Measurements from ENCODE around the gene C19orf12.

C19orf12 gene

GRCh38 chr19:29658221-29658991, 56.7 kb downstream of the C19orf12 start:
- DNase-seq (ENCODE audit: extremely low spot score), result no peak
- ChIA-PET CTCF (no interaction called here), POLR2A (no interaction called here)
- TF ChIP-seq PKNOX1 (IDR thresholded peaks at IDR 0.05) (no peak), FOXK2 (IDR thresholded peaks at IDR 0.05) (no peak), ZNF384 (IDR thresholded peaks at IDR 0.05) (no peak), TARDBP (IDR thresholded peaks at IDR 0.05) (no peak), ARNT (IDR thresholded peaks at IDR 0.05) (no peak), CTBP1 (IDR thresholded peaks at IDR 0.05; ENCODE audit: borderline replicate concordance) (no peak), L3MBTL2 (conservative IDR thresholded peaks at IDR 0.05) (no peak), SUZ12 (IDR thresholded peaks at IDR 0.05) (no peak), LEF1 (IDR thresholded peaks at IDR 0.05; ENCODE audit: borderline replicate concordance) (no peak), ELF4 (IDR thresholded peaks at IDR 0.05) (no peak), FOXA1 (IDR thresholded peaks at IDR 0.05) (no peak), BHLHE40 (IDR thresholded peaks at IDR 0.05; ENCODE audit: borderline replicate concordance) (no peak)

GRCh38 chr19:29655648-29656335, 59.3 kb downstream of the C19orf12 start:
- DNase-seq (ENCODE audit: extremely low spot score), result no peak
- CTCF ChIA-PET, result no interaction called here
- POLR2A ChIA-PET, result no interaction called here
- TF ChIP-seq PKNOX1 (IDR thresholded peaks at IDR 0.05) (no peak), CTBP1 (IDR thresholded peaks at IDR 0.05; ENCODE audit: borderline replicate concordance) (no peak)

GRCh38 chr19:29653398-29653797, 61.7 kb downstream of the C19orf12 start:
- ChIA-PET CTCF (no interaction called here), POLR2A (no interaction called here)
- TF ChIP-seq TARDBP (IDR thresholded peaks at IDR 0.05) (no peak), FOXM1 (IDR thresholded peaks at IDR 0.05; ENCODE audit: borderline replicate concordance) (no peak), HDGF (IDR thresholded peaks at IDR 0.05; ENCODE audit: borderline replicate concordance) (no peak), SP1 (IDR thresholded peaks at IDR 0.05) (no peak), ZNF384 (IDR thresholded peaks at IDR 0.05) (no peak), NFRKB (IDR thresholded peaks at IDR 0.05) (no peak), BHLHE40 (IDR thresholded peaks at IDR 0.05; ENCODE audit: borderline replicate concordance) (no peak)
- DNase-seq (ENCODE audit: extremely low spot score), result no peak

- CTCF ChIA-PET, result no interaction called here
- no peak for TF ChIP-seq NFRKB (IDR thresholded peaks at IDR 0.05)
- no peak for TF ChIP-seq BHLHE40 (IDR thresholded peaks at IDR 0.05; ENCODE audit: borderline replicate concordance)
- TF ChIP-seq ELF4 (IDR thresholded peaks at IDR 0.05), result no peak
- TF ChIP-seq SP1 (IDR thresholded peaks at IDR 0.05), result no peak
- no peak for TF ChIP-seq SUZ12 (IDR thresholded peaks at IDR 0.05)
- no peak for TF ChIP-seq FOXM1 (IDR thresholded peaks at IDR 0.05; ENCODE audit: borderline replicate concordance)
- TF ChIP-seq ARNT (IDR thresholded peaks at IDR 0.05), result no peak
- TF ChIP-seq CTBP1 (IDR thresholded peaks at IDR 0.05; ENCODE audit: borderline replicate concordance), result no peak
- POLR2A ChIA-PET, result no interaction called here
- no peak for DNase-seq (ENCODE audit: extremely low spot score)
These were observed 63.3 kb downstream of the C19orf12 start for GRCh38 chr19:29651622-29652394.

GRCh38 chr19:29650772-29651387, 64.2 kb downstream of the C19orf12 start:
- TF ChIP-seq FOXK2 (IDR thresholded peaks at IDR 0.05) (no peak), TARDBP (IDR thresholded peaks at IDR 0.05) (no peak), SP1 (IDR thresholded peaks at IDR 0.05) (no peak), ELF4 (IDR thresholded peaks at IDR 0.05) (no peak), CTBP1 (IDR thresholded peaks at IDR 0.05; ENCODE audit: borderline replicate concordance) (no peak), FOXM1 (IDR thresholded peaks at IDR 0.05; ENCODE audit: borderline replicate concordance) (no peak), PKNOX1 (IDR thresholded peaks at IDR 0.05) (no peak), BHLHE40 (IDR thresholded peaks at IDR 0.05; ENCODE audit: borderline replicate concordance) (no peak), NFRKB (IDR thresholded peaks at IDR 0.05) (no peak), HDGF (IDR thresholded peaks at IDR 0.05; ENCODE audit: borderline replicate concordance) (no peak), FOXA1 (IDR thresholded peaks at IDR 0.05) (no peak), SUZ12 (IDR thresholded peaks at IDR 0.05) (no peak), ZNF384 (IDR thresholded peaks at IDR 0.05) (no peak), ARNT (IDR thresholded peaks at IDR 0.05) (no peak), LEF1 (IDR thresholded peaks at IDR 0.05; ENCODE audit: borderline replicate concordance) (no peak), L3MBTL2 (conservative IDR thresholded peaks at IDR 0.05) (no peak)

More at GRCh38 chr19:29650772-29651387, 64.2 kb downstream of the C19orf12 start:
- DNase-seq (ENCODE audit: extremely low spot score), result no peak
- CTCF ChIA-PET, result no interaction called here
- POLR2A ChIA-PET, result no interaction called here
